Activated T-cell treated with anti-CD3 and anti-CD28 coated beads, Interleukin-2, amount 50 U/mL, for 4 hours (primary cell): ENCODE results near the gene EXD3. TPM values are rescaled to one million over a fixed set of nuclear protein-coding genes. Genes with fewer than 3 reads are reported as not detected.
"Not testable (repeated sequence)": the region's sequence is repeated elsewhere in the genome, so short reads cannot be mapped to it uniquely, and the experiment has no call there.

Source experiments
- ATAC-seq, 2 donors: fragments of 200-7000 bp; cut with Tn5 transposase; one replicate each; pipeline ENCODE4 v1.10.0; 2021
- DNase-seq: peaks from one replicate; pipeline ENCODE4 v3.0.0-alpha.2; 2020
- H3K27me3 Mint-ChIP-seq: one replicate; pipeline ENCODE4 v1.8.0; 2021; ENCODE audit warnings: low read depth, mixed read lengths
- H3K36me3 Mint-ChIP-seq: one replicate; pipeline ENCODE4 v1.8.0; 2022; ENCODE audit warnings: mixed read lengths; ENCODE audit not compliant: insufficient read depth
- H3K4me1 Mint-ChIP-seq: one replicate; pipeline ENCODE4 v1.8.0; 2021; ENCODE audit warnings: low read depth, mixed read lengths
- H3K4me3 Mint-ChIP-seq: one replicate; pipeline ENCODE4 v1.8.0; 2021; ENCODE audit warnings: mild to moderate bottlenecking, moderate library complexity, mixed read lengths
- H3K9me3 Mint-ChIP-seq: one replicate; pipeline ENCODE4 v1.8.0; 2021; ENCODE audit warnings: mixed read lengths
- total RNA-seq, 3 donors: library from RNA; stranded (reverse); gene quantifications; one replicate each; pipeline ENCODE4 v1.2.1, GENCODE V29; 2021

The EXD3 gene
- total RNA-seq, 3 donors from 2014 or later = 1.7 to 2.8 (median 2.5) TPM

DNA sequence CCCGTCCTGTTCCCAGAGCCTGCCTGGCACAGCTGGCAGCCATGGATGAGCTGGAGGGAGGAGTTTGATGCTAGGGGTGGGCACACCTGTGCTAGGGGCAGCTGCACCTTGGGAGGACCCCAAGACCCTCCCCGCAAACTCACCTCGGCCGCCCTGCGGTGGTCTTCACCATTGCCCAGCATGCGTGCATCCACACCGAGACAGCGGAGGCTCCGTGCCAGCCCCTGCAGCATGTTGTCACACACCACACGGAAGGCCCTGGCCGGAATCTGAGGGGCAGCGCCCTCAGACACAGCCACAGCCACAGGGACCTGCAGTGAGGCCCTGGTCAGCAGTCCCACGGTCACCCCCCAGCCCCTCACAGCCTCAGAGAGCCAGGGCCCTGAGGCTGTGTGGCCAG is 75.0 kb downstream of the EXD3 start:
- no peak overlapping the region for H3K4me3 Mint-ChIP-seq
- H3K4me1 Mint-ChIP-seq = no peaks in the 10 kb centered on the region
- H3K36me3 Mint-ChIP-seq = peaks cover 7% of the 10 kb centered on the region
- no peak for ATAC-seq
- H3K27me3 Mint-ChIP-seq = no peaks in the 10 kb centered on the region
- DNase-seq = no peak
- peaks cover 3% of the 10 kb centered on the region for H3K9me3 Mint-ChIP-seq

DNA sequence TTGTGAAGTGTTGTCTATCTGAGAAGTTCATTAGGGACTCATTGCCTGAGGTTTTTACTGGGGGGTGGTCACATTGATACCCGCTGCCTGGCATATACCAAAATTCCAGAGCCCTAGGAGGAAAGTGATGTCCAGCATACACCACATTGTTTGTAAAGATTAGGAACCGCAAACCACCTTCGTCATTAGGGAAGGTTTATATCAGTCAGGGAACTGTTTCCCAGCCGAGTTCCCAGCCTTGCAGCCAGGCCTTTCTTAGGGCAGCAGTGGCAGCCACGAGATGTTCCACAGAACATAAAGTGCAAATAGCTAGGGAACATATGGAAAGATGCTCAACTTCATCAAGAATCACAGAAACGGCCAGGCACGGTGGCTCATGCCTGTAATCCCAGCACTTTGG is 80.5 kb downstream of the EXD3 start:
- DNase-seq (no peak), ATAC-seq (no peak)
- peaks cover 3% of the 10 kb centered on the region for H3K4me1 Mint-ChIP-seq
- H3K36me3 Mint-ChIP-seq = peaks cover 7% of the 10 kb centered on the region
- H3K9me3 Mint-ChIP-seq = peaks cover 3% of the 10 kb centered on the region
- no peak overlapping the region for H3K4me3 Mint-ChIP-seq
- H3K27me3 Mint-ChIP-seq = no peaks in the 10 kb centered on the region

DNA sequence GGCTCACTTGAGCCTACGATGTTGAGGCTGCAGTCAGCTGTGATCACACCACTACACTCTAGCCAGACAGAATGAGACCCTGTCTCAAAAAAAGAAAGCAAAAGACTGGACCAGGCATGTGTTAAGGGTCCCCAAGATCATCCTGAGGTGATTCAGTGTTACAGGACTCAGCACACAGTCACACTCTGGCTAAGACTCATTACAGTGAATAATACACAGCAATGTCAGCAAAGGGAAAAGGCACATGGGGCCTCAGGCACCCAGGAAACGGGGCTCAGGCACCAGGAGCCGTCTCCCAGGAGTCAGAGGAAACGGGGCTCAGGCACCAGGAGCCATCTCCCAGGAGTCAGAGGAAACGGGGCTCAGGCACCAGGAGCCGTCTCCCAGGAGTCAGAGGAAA is 81.7 kb downstream of the EXD3 start:
- Mint-ChIP-seq H3K36me3 (peaks cover 4% of the 10 kb centered on the region), H3K27me3 (no peaks in the 10 kb centered on the region), H3K9me3 (peaks cover 6% of the 10 kb centered on the region), H3K4me3 (no peak overlapping the region), H3K4me1 (peaks cover 3% of the 10 kb centered on the region)
- no peak for ATAC-seq
- no peak for DNase-seq

DNA sequence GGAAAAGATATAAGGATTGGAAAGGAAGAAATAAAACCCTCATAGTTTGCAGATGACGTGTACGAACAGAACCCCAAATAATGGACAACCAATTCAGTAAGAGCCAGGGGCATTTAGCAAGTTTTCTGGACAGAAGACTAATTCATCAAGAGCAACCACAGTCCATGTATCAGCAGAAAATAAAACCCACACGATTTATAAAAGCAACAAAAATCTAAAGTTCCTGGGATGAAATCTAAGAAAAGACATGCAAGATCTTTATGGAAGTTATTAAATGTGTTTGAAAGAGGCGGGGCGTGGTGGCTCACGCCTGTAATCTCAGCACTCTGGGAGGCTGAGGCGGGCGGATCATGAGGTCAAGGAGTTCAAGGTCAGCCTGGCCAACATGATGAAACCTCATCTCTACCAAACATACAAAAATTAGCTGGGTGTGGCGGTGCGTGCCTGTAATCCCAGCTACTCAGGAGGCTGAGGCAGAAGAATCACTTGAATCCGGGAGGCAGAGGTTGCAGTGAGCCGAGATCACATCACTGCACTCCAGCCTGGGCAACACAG is 83.0 kb downstream of the EXD3 start:
- ATAC-seq, H3K4me1 Mint-ChIP-seq, DNase-seq, H3K4me3 Mint-ChIP-seq, H3K36me3 Mint-ChIP-seq, H3K27me3 Mint-ChIP-seq: not testable (repeated sequence)
- H3K9me3 Mint-ChIP-seq = peaks cover 10% of the 10 kb centered on the region

DNA sequence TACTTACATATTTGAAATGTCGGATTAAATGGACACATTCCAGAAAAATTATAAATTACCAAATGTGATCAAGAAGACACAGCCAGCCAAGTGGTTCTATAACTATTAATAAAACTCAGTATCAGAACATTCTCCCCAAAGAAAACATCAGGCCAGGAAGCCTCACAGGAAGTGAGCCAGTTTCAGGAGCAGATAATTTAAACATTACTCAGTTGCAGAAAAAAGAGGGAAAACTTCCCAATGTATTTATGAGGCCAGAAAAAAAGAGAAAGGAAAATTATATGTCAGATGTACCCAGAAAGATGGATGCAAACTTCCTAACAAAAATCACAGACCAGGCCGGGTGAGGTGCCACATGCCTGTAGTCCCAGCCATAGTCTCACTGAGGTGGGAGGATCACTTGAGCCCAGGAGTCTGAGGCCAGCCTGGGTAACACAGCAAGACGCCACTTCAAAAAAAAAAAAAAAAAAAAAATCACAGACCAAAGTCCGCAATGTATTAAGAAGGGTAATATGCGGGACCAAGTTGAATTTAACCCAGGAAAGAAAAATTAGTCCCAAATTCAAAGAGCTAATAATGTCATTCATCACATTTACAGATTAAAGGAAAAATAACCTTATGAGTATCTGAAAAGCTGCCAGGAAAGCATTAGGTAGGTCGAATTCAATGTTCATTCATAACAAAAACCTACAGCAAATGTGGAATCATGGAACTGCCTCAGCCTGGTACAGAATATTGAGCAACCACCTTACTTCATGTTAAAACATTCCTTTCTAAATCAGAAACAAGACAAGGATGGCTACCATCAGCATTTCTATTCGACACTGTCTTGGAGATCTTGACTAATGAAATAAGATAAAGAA is 83.7 kb downstream of the EXD3 start:
- Mint-ChIP-seq H3K4me3 (no peak overlapping the region), H3K4me1 (peaks cover 3% of the 10 kb centered on the region), H3K27me3 (no peaks in the 10 kb centered on the region), H3K9me3 (peaks cover 10% of the 10 kb centered on the region), H3K36me3 (peaks cover 3% of the 10 kb centered on the region)
- no peak for DNase-seq
- ATAC-seq = no peak

DNA sequence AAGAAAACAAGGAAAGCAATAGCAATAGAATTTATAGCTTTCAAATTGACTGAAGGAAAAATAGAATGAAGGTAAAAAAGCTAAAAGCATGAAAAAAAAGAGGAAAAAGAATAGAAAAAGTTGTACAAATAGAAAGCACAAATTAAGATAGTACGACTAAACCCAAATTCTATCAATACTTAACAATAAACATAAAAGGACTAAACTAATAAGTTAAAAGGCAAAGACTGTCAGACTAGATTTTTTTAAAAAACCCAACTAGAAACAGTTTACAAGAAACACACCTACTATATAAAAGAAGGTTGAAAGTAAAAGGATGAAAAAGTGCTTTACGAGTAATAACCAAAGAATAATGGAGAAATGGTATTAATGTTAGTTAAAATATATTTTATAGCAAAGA is 86.2 kb downstream of the EXD3 start:
- no peaks in the 10 kb centered on the region for H3K27me3 Mint-ChIP-seq
- H3K36me3 Mint-ChIP-seq = peaks cover 2% of the 10 kb centered on the region
- H3K9me3 Mint-ChIP-seq = peaks cover 10% of the 10 kb centered on the region
- peaks cover 3% of the 10 kb centered on the region for H3K4me1 Mint-ChIP-seq
- no peak overlapping the region for H3K4me3 Mint-ChIP-seq
- DNase-seq (no peak), ATAC-seq (no peak)

DNA sequence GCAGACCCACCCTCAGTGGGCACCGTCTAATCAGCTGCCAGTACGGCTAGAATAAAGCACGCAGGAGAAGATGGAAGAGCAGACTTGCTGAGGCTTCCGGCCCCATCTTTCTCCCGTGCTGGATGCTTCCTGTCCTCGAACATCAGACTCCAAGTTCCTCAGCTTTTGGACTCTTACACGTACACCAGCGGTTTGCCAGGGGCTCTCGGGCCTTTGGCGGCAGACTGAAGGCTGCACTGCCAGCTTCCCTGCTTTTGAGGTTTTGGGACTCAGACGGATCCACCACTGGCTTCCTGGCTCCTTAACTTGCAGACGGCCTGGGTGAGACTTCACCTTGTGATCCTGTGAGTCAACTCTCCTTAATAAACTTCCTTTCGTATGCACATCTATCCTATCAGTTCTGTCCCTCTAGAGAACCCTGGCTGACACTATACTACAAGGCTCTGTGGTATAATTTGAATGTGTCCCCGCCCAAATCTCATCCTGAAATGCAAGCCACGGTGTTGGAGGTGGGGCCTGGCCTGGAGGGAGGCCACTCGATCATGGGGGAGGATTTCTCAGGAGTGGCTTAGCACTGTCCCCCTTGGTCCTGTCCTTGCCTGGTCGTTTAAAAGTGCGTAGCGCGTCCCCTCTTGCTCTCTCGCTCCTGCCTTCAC is 89.8 kb downstream of the EXD3 start:
- ATAC-seq (no peak), DNase-seq (no peak)
- H3K36me3 Mint-ChIP-seq = peaks cover 2% of the 10 kb centered on the region
- no peaks in the 10 kb centered on the region for H3K4me1 Mint-ChIP-seq
- H3K27me3 Mint-ChIP-seq = no peaks in the 10 kb centered on the region
- no peak overlapping the region for H3K4me3 Mint-ChIP-seq
- H3K9me3 Mint-ChIP-seq = peaks cover 10% of the 10 kb centered on the region

DNA sequence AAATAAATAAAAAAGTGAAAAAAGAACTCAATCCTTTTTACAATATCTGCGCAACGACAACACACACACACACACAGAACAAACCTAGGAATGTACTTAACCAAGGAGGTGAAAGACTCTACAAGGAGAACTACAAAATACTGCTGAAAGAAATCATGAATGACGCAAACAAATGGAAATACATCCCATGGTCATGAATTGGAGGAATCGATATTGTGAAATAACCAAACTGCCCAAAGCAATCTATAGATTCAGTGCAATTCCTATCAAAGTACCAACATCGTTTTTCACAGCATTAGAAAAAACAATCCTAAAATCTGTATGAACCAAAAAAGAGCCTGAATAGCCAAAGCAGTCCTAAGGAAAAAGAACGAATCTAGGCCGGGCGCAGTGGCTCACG is 91.0 kb downstream of the EXD3 start:
- H3K27me3 Mint-ChIP-seq = peaks cover 5% of the 10 kb centered on the region
- H3K4me1 Mint-ChIP-seq = peaks cover 2% of the 10 kb centered on the region
- H3K4me3 Mint-ChIP-seq = no peak overlapping the region
- peaks cover 2% of the 10 kb centered on the region for H3K36me3 Mint-ChIP-seq
- no peak for DNase-seq
- peaks cover 8% of the 10 kb centered on the region for H3K9me3 Mint-ChIP-seq
- ATAC-seq = no peak

DNA sequence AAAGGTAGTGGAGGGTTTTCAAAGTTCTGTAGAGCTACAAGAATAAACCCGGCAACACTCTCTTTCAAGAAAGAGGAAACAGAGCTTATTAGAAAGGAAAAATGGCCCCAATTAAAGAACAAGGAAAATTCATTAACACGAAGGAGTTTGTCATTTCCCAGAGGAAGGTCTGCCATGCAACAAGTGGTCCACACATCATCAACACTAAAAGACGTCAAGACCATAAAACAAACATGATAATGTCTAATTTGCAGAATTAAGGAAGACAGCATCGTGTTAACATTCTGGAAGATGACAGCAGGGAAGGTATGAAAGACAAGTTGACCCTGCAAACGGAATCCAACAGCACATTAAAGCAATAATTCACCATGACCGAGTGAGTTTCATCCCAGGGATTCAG is 92.3 kb downstream of the EXD3 start:
- ATAC-seq = no peak
- Mint-ChIP-seq H3K4me1 (peaks cover 10% of the 10 kb centered on the region), H3K4me3 (no peak overlapping the region), H3K9me3 (no peaks in the 10 kb centered on the region), H3K36me3 (peaks cover 2% of the 10 kb centered on the region), H3K27me3 (peaks cover 16% of the 10 kb centered on the region)
- DNase-seq = no peak

DNA sequence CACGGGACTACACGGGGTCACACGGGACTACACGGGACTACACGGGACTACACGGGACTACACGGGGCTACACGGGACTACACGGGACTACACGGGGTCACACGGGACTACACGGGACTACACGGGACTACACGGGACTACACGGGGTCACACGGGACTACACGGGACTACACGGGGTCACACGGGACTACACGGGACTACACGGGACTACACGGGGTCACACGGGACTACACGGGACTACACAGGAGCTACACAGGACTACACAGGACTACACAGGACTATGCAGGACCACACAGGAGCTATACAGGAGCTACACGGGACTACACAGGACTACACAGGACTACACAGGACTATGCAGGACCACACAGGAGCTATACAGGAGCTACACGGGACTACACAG is 93.4 kb downstream of the EXD3 start:
- not testable (repeated sequence) for H3K4me3 Mint-ChIP-seq, H3K36me3 Mint-ChIP-seq, ATAC-seq, DNase-seq, H3K9me3 Mint-ChIP-seq
- Mint-ChIP-seq H3K27me3 (peaks cover 22% of the 10 kb centered on the region), H3K4me1 (peaks cover 12% of the 10 kb centered on the region)

DNA sequence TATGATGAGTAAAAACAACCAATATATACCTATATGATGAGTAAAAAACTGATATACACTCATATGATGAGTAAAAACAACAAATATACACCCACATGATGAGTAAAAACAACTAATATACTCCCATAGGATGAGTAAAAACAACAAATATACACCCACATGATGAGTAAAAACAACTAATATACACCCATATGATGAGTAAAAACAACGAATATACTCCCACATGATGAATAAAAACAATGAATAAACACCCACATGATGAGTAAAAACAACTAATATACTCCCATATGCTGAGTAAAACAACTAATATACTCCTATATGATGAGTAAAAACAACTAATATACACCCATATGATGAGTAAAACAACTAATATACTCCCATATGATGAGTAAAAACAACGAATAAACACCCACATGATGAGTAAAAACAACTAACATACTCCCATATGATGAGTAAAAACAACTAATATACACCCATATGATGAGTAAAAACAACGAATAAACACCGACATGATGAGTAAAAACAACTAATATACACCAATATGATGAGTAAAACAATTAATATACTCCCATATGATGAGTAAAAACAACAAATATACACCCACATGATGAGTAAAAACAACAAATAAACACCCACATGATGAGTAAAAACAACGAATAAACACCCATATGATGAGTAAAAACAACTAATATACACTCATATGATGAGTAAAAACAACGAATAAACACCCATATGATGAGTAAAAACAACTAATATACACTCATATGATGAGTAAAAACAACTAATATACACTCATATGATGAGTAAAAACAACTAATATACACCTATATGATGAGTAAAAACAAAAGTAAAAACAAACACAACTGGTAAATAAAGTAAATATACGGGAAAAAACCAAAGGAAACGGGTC is 95.1 kb downstream of the EXD3 start:
- ATAC-seq, H3K36me3 Mint-ChIP-seq, H3K9me3 Mint-ChIP-seq, DNase-seq, H3K4me3 Mint-ChIP-seq: not testable (repeated sequence)
- H3K27me3 Mint-ChIP-seq = peaks cover 22% of the 10 kb centered on the region
- peaks cover 12% of the 10 kb centered on the region for H3K4me1 Mint-ChIP-seq

DNA sequence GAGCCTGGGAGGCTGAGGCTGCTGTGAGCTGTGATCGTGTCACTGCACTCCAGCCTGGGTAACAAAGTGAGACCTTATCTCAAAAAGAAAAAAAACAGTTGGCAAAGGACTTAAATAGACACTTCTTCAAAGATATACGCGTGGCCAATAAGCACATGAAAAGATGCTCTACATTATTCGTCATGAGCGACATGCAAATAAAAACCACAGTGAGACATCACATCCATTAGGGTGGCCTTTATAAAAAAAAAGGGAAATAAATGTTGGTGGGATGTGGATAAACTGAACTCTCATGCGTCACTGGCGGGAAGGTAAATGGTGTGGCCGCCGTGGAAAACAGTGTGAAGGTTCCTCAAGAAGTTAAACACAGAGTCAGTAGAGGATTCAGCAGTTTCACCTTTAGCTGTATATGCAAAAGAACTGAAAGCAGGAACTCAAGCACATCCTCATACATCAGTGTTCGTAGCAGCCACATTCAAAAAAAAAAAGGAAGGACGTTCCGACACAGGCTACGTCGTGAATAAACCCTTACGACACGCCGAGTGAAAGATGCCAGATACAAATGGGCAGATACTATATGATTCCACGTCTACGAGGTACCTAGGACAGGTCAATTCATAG is 96.4 kb downstream of the EXD3 start:
- DNase-seq (no peak), ATAC-seq (peak; percentile 71 to 87)
- no peaks in the 10 kb centered on the region for H3K9me3 Mint-ChIP-seq
- peaks cover 22% of the 10 kb centered on the region for H3K27me3 Mint-ChIP-seq
- H3K36me3 Mint-ChIP-seq = no peaks in the 10 kb centered on the region
- peak overlapping the region; percentile 68 for H3K4me3 Mint-ChIP-seq
- peaks cover 14% of the 10 kb centered on the region for H3K4me1 Mint-ChIP-seq

DNA sequence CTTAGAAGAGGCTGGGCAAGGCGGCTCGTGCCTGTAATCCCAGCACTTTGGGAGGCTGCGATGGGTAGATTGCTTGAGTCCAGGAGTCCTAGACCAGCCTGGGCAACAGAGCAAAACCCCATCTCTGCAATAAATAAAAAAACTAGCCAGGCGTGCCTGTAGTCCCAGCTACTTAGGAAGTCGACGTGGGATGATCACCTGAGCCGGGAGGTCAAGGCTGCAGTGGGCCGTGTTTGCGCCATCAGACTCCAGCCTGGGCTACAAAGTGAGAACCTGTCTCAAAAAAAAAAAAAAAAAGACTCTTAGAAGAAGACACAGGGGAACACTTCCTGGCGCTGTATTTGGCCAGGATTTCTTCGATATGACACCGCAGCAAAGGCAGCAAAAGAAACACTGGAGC is 97.2 kb downstream of the EXD3 start:
- no peak overlapping the region for H3K4me3 Mint-ChIP-seq
- no peaks in the 10 kb centered on the region for H3K9me3 Mint-ChIP-seq
- no peaks in the 10 kb centered on the region for H3K36me3 Mint-ChIP-seq
- no peak for DNase-seq
- peaks cover 22% of the 10 kb centered on the region for H3K27me3 Mint-ChIP-seq
- H3K4me1 Mint-ChIP-seq = peaks cover 14% of the 10 kb centered on the region
- ATAC-seq = no peak

DNA sequence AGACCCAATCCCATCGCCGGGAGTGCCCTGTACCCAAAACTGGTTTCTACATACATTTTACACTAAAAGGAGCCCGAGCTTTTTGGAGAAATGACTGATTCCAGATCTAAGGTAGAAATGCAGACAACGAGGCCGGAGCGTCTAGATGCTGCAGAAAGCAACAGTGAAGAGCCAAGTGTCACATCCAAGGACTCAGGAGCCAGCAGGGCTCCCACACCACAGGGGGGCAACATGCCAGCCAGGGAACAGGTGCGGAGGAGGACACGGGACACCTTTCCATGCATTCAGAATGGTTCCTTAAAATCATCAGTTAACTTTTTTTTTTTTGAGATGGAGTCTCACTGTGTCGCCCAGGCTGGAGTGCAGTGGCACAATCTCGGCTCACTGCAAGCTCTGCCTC is 97.8 kb downstream of the EXD3 start:
- H3K4me3 Mint-ChIP-seq = no peak overlapping the region
- H3K4me1 Mint-ChIP-seq = peaks cover 18% of the 10 kb centered on the region
- H3K36me3 Mint-ChIP-seq = no peaks in the 10 kb centered on the region
- ATAC-seq (no peak), DNase-seq (no peak)
- H3K27me3 Mint-ChIP-seq = peaks cover 22% of the 10 kb centered on the region
- H3K9me3 Mint-ChIP-seq = no peaks in the 10 kb centered on the region
